Spleen (tissue), 11 donors: ENCODE data around the gene NT5DC3. TPM values are rescaled to one million over a fixed set of nuclear protein-coding genes. Genes with fewer than 3 reads are reported as not detected.

Experiments
- DNase-seq: peaks from one replicate; pipeline ENCODE4 v3.0.0-alpha.2; 2020
- H3K27ac ChIP-seq, 8 donors: fragments of 200-600 bp; sonication (generic) in 7 of 8; 1 replicate in 4 of 8; 2 replicates in 4 of 8; pipeline versions ENCODE4 v1.5.0 to v1.8.0; 2016 to 2021; ENCODE audit warnings: inconsistent platforms in 4 of 8, mild to moderate bottlenecking in 4 of 8, moderate library complexity in 1 of 8
- H3K27me3 ChIP-seq, 7 donors: fragments of 200-600 bp; sonication (generic) in 6 of 7; replicated peaks in 1 of 7; 1 replicate in 4 of 7; 2 replicates in 3 of 7; pipeline versions ENCODE4 v1.5.0 to v1.8.0; 2016 to 2021; ENCODE audit warnings: inconsistent platforms in 3 of 7, mild to moderate bottlenecking in 1 of 7
- H3K36me3 ChIP-seq, 6 donors: fragments of 200-600 bp; sonication (generic) in 5 of 6; 1 replicate in 4 of 6; 2 replicates in 2 of 6; pipeline versions ENCODE4 v1.5.0 to v1.8.0; 2016 to 2021; ENCODE audit warnings: inconsistent platforms in 2 of 6
- H3K4me1 ChIP-seq, 6 donors: fragments of 200-600 bp; sonication (generic) in 5 of 6; 1 replicate in 3 of 6; 2 replicates in 3 of 6; pipeline versions ENCODE4 v1.5.0 to v1.8.0; 2016 to 2021; ENCODE audit warnings: inconsistent platforms in 3 of 6
- H3K4me3 ChIP-seq, 8 donors: fragments of 200-600 bp; sonication (generic) in 7 of 8; 1 replicate in 4 of 8; 2 replicates in 4 of 8; pipeline versions ENCODE4 v1.5.0 to v1.8.0; 2016 to 2021; ENCODE audit warnings: inconsistent platforms in 4 of 8, mild to moderate bottlenecking in 4 of 8, moderate library complexity in 2 of 8
- H3K9me3 ChIP-seq, 8 donors: fragments of 200-600 bp; sonication (generic) in 7 of 8; 1 replicate in 4 of 8; 2 replicates in 4 of 8; pipeline versions ENCODE4 v1.5.0 to v1.8.0; 2016 to 2021; ENCODE audit warnings: inconsistent platforms in 4 of 8
- POLR2A ChIP-seq, 3 donors: fragments of 450-650 bp; IDR thresholded peaks; one replicate each; pipeline ENCODE4 v1.5.1; 2017; ENCODE audit warnings: antibody characterized with exemption in 3 of 3, mild to moderate bottlenecking in 1 of 3
- POLR2AphosphoS5 ChIP-seq, 3 donors: sonication (generic); formaldehyde crosslinking; IDR thresholded peaks; one replicate each; pipeline ENCODE4 v1.5.1; 2017; ENCODE audit warnings: antibody characterized with exemption in 3 of 3
- WGBS, 5 donors: extraction: QIAGEN DNeasy Blood & Tissue Kit in 3 of 5; methylation state at CpG; one replicate each; pipeline versions ENCODE4 v1.1.5 to v1.1.7; 2013 to 2018; 5-methylcytosine and 5-hydroxymethylcytosine counted together
- intact Hi-C: fragments of 100-400 bp; cut with DNase I; formaldehyde crosslinking; loops from one replicate; pipeline ENCODE4 v1.15.0; 2023; ENCODE audit warnings: low total_unique reads
- polyA plus RNA-seq, 3 donors: library from polyadenylated mRNA; stranded (reverse); fragments of 200-250 nt; gene quantifications; one replicate each; pipeline ENCODE4 v1.2.1, GENCODE V29; 2013
- total RNA-seq, 7 donors: library from RNA; depleted of rRNA in 3 of 7; stranded (reverse); fragments of >200 nt in 3 of 7; fragmentation: NEBNext Ultra II Directional in 4 of 7; extraction: Animal tissue kit (Norgen Biotek cat#: 25700) in 4 of 7; gene quantifications; one replicate each; pipeline versions ENCODE4 v1.1.0 to v1.2.1, GENCODE V29; 2016 to 2021
- TF ChIP-seq, protein P1 (sequence below), 11 experiments: fragments of 200-600 bp in 7 of 11; fragments of 450-650 bp in 4 of 11; sonication (generic) in 4 of 11; IDR thresholded peaks in 8 of 11; conservative IDR thresholded peaks in 3 of 11; 1 replicate in 7 of 11; 2 replicates in 4 of 11; pipeline versions ENCODE4 v1.4.0 to v1.8.0; 2016 to 2021; ENCODE audit warnings: antibody characterized with exemption in 11 of 11, inconsistent platforms in 4 of 11, mild to moderate bottlenecking in 1 of 11
- donor health status: healthy with polysubstance abuse.
- donor health status: DM: no; HTN: no; CAD: no; lungs with moderate emphysema.
- donor health status: DM: no; HTN: no; CAD: no.
- donor health status: Bipolar disorder and iron deficiency.
- donor health status: healthy.
- donor health status: DM: no; HTN: no; CAD: no.
- donor health status: DM: yes; HTN: yes; CAD: no.

NT5DC3 gene
- total and polyA plus RNA-seq, 10 donors: 0.56 to 8.0 (median 3.1) TPM

DNA sequence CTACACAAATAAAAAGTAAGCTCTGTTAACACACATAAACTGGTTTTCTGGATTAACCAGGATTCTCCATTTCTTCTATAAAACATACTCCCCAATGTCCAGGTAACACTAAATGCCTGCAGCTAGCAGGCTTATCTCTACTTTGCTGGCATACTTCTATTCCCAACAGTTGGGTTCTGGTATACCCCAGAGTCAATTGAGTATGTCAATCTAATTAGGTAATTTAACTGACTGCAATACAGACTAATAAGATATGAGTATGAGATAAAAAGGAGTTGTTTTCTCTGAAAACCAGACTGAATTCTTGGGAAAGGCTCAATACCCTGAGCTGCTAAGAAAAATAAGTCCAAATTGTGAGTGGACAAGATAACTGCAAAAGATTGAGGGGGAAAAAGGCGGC lies 9.4 kb upstream of the NT5DC3 start:
- TF ChIP-seq POLR2A (IDR thresholded peaks at IDR 0.05): no peak
- TF ChIP-seq, protein P1, sequence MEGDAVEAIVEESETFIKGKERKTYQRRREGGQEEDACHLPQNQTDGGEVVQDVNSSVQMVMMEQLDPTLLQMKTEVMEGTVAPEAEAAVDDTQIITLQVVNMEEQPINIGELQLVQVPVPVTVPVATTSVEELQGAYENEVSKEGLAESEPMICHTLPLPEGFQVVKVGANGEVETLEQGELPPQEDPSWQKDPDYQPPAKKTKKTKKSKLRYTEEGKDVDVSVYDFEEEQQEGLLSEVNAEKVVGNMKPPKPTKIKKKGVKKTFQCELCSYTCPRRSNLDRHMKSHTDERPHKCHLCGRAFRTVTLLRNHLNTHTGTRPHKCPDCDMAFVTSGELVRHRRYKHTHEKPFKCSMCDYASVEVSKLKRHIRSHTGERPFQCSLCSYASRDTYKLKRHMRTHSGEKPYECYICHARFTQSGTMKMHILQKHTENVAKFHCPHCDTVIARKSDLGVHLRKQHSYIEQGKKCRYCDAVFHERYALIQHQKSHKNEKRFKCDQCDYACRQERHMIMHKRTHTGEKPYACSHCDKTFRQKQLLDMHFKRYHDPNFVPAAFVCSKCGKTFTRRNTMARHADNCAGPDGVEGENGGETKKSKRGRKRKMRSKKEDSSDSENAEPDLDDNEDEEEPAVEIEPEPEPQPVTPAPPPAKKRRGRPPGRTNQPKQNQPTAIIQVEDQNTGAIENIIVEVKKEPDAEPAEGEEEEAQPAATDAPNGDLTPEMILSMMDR (IDR thresholded peaks at IDR 0.05 in 8 of 11, conservative IDR thresholded peaks at IDR 0.05 in 3 of 11): no peak
- no peak for TF ChIP-seq POLR2AphosphoS5 (IDR thresholded peaks at IDR 0.05)
- Histone ChIP-seq H3K27ac (no peak overlapping the region), H3K9me3 (no peaks in the 10 kb centered on the region), H3K4me1 (no peaks in the 10 kb centered on the region), H3K36me3 (no peaks in the 10 kb centered on the region), H3K4me3 (no peak overlapping the region), H3K27me3 (peaks cover 0 to 4% (median 0%) of the 10 kb centered on the region in 7 donors)
- WGBS, 5 donors: 90 to 98% (median 94%) methylated on average over 1 of the region's 1 CpG
- no peak for DNase-seq
- intact Hi-C loops: no loop called here

DNA sequence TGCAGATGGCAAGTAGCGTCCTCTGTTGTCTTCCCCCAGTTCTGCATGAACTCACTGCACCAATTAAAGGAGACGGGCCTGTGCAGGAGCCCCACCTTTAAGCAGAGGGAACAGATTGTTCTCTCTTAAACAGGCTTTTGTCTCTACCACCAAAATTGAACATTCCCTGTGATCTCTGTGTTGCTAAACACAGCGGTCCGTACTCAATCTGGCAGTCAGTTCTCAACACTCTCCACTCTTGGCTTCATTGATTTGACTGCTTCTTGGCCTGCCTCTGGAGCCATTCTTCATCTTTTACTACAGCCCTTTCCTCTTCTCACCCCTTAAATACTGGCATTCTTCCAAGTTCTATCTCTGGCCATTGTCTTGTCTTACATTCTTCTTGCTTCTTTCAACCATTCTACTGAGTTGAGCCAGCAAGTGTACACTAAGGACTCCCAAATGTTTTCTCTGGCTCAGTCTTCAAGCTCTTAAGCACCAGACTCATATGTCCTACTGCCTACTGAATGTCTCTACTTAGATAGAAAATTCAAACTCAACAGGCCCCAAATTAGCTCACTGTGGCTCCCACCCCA lies 8.0 kb upstream of the NT5DC3 start:
- intact Hi-C loops: no loop called here

DNA sequence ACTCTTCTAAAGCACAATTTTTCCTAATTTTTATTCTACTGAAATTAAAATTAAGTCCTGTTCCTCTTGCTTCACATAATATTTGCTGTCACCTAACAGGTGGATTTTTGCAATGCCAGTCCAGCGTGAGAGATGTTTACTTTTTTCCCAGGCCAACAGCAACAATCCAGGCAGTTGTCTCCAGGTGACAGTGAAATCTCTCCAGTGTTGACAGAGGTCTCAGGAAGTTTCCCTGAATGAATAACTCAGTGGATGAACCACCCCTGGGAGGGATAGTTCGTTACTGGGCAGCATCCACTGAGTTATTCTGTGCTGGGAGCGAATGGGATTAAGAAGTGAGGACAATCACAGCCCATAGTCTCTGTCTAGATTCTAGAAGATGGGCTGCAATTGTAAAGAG lies 7.1 kb upstream of the NT5DC3 start:
- H3K4me3 ChIP-seq: no peak overlapping the region
- no peak overlapping the region for H3K27ac ChIP-seq
- H3K36me3 ChIP-seq: no peaks in the 10 kb centered on the region
- H3K27me3 ChIP-seq: no peaks in the 10 kb centered on the region
- WGBS, 5 donors: 55 to 88% (median 87%) methylated on average over 3 of the region's 3 CpGs
- TF ChIP-seq POLR2AphosphoS5 (IDR thresholded peaks at IDR 0.05) (no peak), POLR2A (IDR thresholded peaks at IDR 0.05) (no peak)
- TF ChIP-seq, protein P1 (IDR thresholded peaks at IDR 0.05 in 8 of 11, conservative IDR thresholded peaks at IDR 0.05 in 3 of 11): no peak
- H3K9me3 ChIP-seq: no peaks in the 10 kb centered on the region
- intact Hi-C loops: no loop called here
- no peaks in the 10 kb centered on the region for H3K4me1 ChIP-seq
- no peak for DNase-seq

More for the DNA sequence above, 8.0 kb upstream of the NT5DC3 start:
- no peaks in the 10 kb centered on the region for H3K27me3 ChIP-seq
- no peak overlapping the region for H3K27ac ChIP-seq
- no peak overlapping the region for H3K4me3 ChIP-seq
- H3K9me3 ChIP-seq: no peaks in the 10 kb centered on the region
- DNase-seq: no peak
- 79 to 96% (median 93%) methylated on average over 4 of the region's 4 CpGs for WGBS, 5 donors
- no peaks in the 10 kb centered on the region for H3K4me1 ChIP-seq
- no peaks in the 10 kb centered on the region for H3K36me3 ChIP-seq
- TF ChIP-seq, protein P1 (IDR thresholded peaks at IDR 0.05 in 8 of 11, conservative IDR thresholded peaks at IDR 0.05 in 3 of 11): no peak
- TF ChIP-seq POLR2A (IDR thresholded peaks at IDR 0.05) (no peak), POLR2AphosphoS5 (IDR thresholded peaks at IDR 0.05) (no peak)

DNA sequence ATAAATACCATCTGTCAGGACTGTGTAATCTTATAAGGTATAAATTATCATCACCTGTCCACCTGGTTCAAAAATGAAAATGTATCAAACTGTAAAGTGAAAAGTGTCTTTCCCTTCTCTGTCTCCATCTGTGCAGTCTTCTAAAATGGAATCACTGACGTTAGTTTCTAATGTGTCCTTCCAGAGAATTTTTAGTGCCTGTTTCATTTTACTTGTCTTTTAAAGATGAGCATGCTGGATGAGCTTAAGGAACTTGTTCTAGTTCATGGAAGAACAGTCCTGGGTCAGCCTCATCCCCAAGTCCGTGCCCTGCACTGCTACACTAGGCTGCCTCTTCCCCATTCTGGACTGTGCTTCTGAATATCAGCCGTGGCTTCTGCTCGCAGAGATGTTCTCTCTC lies 5.4 kb upstream of the NT5DC3 start:
- intact Hi-C loops: no loop called here
- TF ChIP-seq POLR2AphosphoS5 (IDR thresholded peaks at IDR 0.05) (no peak), POLR2A (IDR thresholded peaks at IDR 0.05) (no peak)
- TF ChIP-seq, protein P1 (IDR thresholded peaks at IDR 0.05 in 8 of 11, conservative IDR thresholded peaks at IDR 0.05 in 3 of 11): no peak
- no peaks in the 10 kb centered on the region for H3K27me3 ChIP-seq
- H3K36me3 ChIP-seq: no peaks in the 10 kb centered on the region
- H3K9me3 ChIP-seq: no peaks in the 10 kb centered on the region
- peaks cover 0 to 8% (median 6%) of the 10 kb centered on the region in 6 donors for H3K4me1 ChIP-seq
- DNase-seq: no peak
- 84 to 92% (median 90%) methylated on average over 4 of the region's 4 CpGs for WGBS, 5 donors
- H3K4me3 ChIP-seq: no peak overlapping the region
- no peak overlapping the region for H3K27ac ChIP-seq
